ENCODE measurements around the gene FBXL16.
"Not testable (repeated sequence)": the region's sequence is repeated elsewhere in the genome, so short reads cannot be mapped to it uniquely, and the experiment has no call there.

FBXL16 gene

GRCh38 chr16:693364-693763 is 12.2 kb downstream of the FBXL16 start:
- H3K4me3 ChIP-seq (ENCODE audit: low read depth, low read length), result no peak overlapping the region
- no peak for DNase-seq (ENCODE audit: low read depth)
- no peak for TF ChIP-seq CTCF (IDR thresholded peaks at IDR 0.05; ENCODE audit: insufficient read depth, low read depth, low read length, missing control alignments)

- no peak for DNase-seq (ENCODE audit: low read depth)
- no peak overlapping the region for H3K4me3 ChIP-seq (ENCODE audit: low read depth, low read length)
- no peak for TF ChIP-seq CTCF (IDR thresholded peaks at IDR 0.05; ENCODE audit: insufficient read depth, low read depth, low read length, missing control alignments)
Measured at GRCh38 chr16:692356-693108, 13.1 kb downstream of the FBXL16 start.

- DNase-seq (ENCODE audit: low read depth); H3K4me3 ChIP-seq (ENCODE audit: low read depth, low read length): not testable (repeated sequence)
Measured at GRCh38 chr16:691242-691641, 14.4 kb downstream of the FBXL16 start.

GRCh38 chr16:689175-689897 is 16.3 kb downstream of the FBXL16 start:
- TF ChIP-seq CTCF (IDR thresholded peaks at IDR 0.05; ENCODE audit: insufficient read depth, low read depth, low read length, missing control alignments), result no peak
- H3K4me3 ChIP-seq (ENCODE audit: low read depth, low read length), result peak overlapping the region; percentile 75
- no peak for DNase-seq (ENCODE audit: low read depth)

GRCh38 chr16:687499-687898 is 18.1 kb downstream of the FBXL16 start:
- no peak for DNase-seq (ENCODE audit: low read depth)
- H3K4me3 ChIP-seq (ENCODE audit: low read depth, low read length), result no peak overlapping the region

GRCh38 chr16:686459-687260 is 18.9 kb downstream of the FBXL16 start:
- no peak for TF ChIP-seq CTCF (IDR thresholded peaks at IDR 0.05; ENCODE audit: insufficient read depth, low read depth, low read length, missing control alignments)
- DNase-seq (ENCODE audit: low read depth), result no peak

More at GRCh38 chr16:687499-687898, 18.1 kb downstream of the FBXL16 start:
- no peak for TF ChIP-seq CTCF (IDR thresholded peaks at IDR 0.05; ENCODE audit: insufficient read depth, low read depth, low read length, missing control alignments)

GRCh38 chr16:685967-686366 is 19.6 kb downstream of the FBXL16 start:
- no peak for DNase-seq (ENCODE audit: low read depth)
- TF ChIP-seq CTCF (IDR thresholded peaks at IDR 0.05; ENCODE audit: insufficient read depth, low read depth, low read length, missing control alignments), result peak; percentile 22
- H3K4me3 ChIP-seq (ENCODE audit: low read depth, low read length), result no peak overlapping the region

More at GRCh38 chr16:686459-687260, 18.9 kb downstream of the FBXL16 start:
- H3K4me3 ChIP-seq (ENCODE audit: low read depth, low read length), result no peak overlapping the region

Measured in GM12865 (cell line).